GM10847 (cell line): ENCODE results near the gene PATZ1.

Experiments
- POLR2A ChIP-seq: IDR thresholded peaks from 2 replicates; pipeline ENCODE4 v1.6.1; 2011; ENCODE audit not compliant: insufficient read length; ENCODE audit errors: extremely low read depth

Gene PATZ1

DNA sequence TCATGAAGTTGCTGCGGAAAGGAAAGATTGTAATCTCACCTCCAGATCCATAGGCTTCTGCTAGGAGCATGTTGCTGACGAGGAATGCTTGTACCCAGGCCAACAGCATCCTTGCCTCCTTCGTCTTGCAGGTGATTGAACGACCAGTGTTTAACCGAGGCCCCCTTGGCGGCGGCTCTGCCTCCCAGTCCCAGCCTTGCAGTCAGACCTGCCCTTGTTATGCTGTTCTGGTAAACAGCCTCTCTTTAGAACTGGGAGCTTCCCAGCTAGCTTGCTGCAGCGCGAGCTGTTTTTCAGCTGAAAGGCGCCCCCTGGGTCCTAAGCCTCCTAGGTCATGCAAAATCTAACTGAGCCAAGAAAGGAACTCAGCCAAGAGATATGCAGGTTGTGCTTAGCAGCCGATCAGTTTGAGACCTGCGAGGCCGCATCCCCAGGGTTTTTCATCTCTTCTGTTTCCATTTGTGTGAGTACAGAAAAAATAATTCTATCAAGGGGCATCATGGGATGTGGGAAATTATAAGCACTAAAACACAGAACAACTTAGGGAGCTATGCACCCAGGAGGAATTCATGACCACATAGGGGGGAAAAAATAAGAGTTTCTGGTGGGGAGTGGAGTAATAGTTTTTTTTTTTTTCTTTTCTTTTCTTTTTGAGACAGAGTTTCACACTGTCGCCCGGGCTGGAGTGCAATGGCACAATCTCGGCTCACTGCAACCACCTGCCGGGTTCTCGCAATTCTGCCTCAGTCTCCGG, 53.7 kb downstream of the PATZ1 start, which contains the start of gene PIK3IP1:
PIK3IP1 (minus strand) TSS at position 253 of the 754 bp plus-strand sequence; CDS start at position 109, 144 bp downstream.
- TF ChIP-seq POLR2A = no peak

DNA sequence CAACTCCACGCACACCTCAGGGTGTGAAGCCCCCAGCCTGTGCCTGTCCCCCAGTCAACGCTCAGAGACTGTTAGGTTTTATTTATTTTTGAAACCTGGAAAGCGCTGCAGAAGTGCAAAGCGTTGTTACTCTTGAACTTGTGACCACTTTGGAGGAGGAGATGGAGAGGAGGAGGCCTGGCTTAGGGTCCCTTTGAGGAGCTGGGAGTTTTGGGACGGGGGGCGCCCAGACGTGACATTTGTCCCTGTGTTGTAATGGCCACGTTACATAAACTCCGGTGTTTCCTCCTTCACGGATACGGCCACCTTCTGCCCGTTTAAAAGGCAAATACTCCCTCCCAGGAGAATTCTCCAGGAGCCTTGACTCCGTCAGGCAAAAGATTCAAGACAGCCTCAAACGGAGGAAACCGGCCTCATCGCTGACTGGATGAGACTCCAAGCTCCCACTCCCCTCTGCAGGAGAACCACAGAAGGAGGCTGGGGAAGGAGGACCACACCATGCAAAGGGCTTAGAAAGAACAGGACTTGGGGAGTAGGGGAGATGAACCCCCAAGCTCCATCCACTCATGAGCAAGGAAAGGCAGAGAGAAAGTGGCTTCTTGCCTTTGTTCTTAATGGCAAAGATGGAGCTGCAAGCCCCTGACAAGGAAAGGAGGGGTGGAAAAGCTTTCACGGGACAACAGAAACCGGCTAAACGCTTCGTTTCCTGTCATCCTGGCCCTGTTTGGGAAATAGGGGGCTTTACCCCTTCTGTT, 54.5 kb downstream of the PATZ1 start:
- TF ChIP-seq POLR2A = no peak

- peak; percentile 56 for TF ChIP-seq POLR2A
Measured at GRCh38 chr22:31290494-31291471, 55.4 kb downstream of the PATZ1 start.

GRCh38 chr22:31289344-31289743, 56.8 kb downstream of the PATZ1 start:
- no peak for TF ChIP-seq POLR2A

GRCh38 chr22:31288496-31289240, 57.5 kb downstream of the PATZ1 start:
- no peak for TF ChIP-seq POLR2A

DNA sequence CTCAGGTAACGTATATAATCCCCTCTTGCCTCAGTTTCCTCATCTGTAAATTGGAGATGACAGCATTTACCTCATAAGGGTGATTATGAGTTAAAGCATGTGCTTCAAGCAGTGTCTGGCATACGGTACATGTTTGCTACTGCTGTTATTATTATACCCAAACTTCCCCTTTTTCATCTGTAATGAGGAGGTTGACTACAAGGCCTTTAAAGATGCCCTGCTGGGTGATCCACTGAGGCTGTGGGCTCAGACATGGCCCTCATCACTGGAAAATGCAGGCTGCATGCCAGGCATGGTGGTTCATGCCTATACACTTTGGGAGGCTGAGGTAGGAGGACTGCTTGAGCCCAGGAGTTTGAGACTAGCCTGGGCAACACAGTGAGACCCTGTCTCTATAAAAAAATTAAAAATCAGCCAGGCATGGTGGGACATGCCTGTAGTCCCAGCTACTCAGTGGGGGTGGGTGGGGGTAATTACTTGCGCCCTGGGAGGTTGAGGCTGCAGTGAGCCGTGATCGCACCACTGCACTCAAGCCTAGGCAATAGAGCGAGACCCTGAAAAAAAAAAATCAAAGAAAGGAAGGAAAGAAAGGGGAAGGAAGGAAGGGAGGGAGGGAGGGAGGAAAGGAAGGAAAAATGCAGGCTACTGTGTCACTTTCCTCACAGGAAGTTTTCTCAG, 58.2 kb downstream of the PATZ1 start:
- TF ChIP-seq POLR2A = no peak

DNA sequence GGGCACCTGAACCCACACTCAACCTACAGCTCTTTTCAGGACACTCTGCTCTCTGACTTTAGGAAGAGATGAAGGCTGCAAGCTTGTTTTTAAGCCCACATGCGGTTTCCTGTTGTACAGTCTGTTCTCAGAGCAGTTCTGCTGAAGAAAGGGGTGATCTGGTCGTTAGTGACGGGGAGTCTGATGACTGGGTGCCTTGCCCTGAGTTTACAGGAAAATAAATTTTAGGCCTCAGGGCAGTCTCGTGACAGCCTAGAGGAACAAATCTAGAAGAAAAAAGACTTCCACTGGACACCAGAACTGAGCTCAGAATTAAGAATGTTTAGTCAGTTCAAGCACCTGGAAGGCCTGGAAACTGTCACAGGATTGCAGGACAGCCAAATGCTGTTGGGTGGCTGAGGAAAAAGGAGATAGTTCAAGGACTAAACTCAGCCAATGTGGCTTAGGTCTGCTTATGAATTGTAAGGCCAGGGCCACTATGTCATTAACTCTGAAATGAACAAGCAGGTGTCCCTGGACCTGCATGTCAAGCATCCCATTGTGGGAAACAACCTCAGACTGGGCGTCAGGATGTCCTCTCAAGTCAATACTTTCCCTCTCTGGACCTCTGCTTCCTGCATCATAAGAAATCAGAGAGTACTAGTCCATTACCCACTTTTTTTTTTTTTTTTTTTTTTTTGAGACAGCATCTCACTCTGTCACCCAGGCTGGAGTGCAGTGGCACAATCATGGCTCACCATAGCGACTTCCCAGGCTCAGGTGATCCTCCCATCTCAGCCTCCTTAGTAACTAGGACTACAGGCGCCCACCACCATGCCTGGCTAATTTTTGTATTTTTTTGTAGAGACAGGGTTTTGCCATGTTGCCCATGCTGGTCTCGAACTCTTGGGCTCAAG, 59.5 kb downstream of the PATZ1 start:
- TF ChIP-seq POLR2A = no peak

GRCh38 chr22:31284281-31285155, 61.6 kb downstream of the PATZ1 start:
- TF ChIP-seq POLR2A = no peak

- no peak for TF ChIP-seq POLR2A
Measured at GRCh38 chr22:31282748-31283468, 63.2 kb downstream of the PATZ1 start.

- TF ChIP-seq POLR2A = no peak
Measured at GRCh38 chr22:31281733-31282132, 64.4 kb downstream of the PATZ1 start.

GRCh38 chr22:31279821-31280505, 66.2 kb downstream of the PATZ1 start:
- no peak for TF ChIP-seq POLR2A
